Stomach (tissue), 4 donors: Measurements from ENCODE around the gene TFDP2.

Source experiments
- EP300 ChIP-seq: sonication (generic); formaldehyde crosslinking; IDR thresholded peaks from one replicate; pipeline ENCODE4 v1.6.1; 2017; ENCODE audit warnings: antibody characterized with exemption
- POLR2A ChIP-seq, 4 donors: fragments of 450-650 bp; IDR thresholded peaks; one replicate each; pipeline ENCODE4 v1.6.1; 2016; ENCODE audit warnings: antibody characterized with exemption in 4 of 4, control low read depth in 2 of 4, mild to moderate bottlenecking in 1 of 4, moderate library complexity in 1 of 4
- TF ChIP-seq, protein P1 (sequence below), 7 experiments: fragments of 450-650 bp in 4 of 7; fragments of 200-600 bp in 3 of 7; sonication (generic) in 3 of 7; IDR thresholded peaks; one replicate each; pipeline ENCODE4 v1.5.1; 2016 to 2019; ENCODE audit warnings: antibody characterized with exemption in 7 of 7, control low read depth in 2 of 7, mild to moderate bottlenecking in 1 of 7

GRCh38 chr3:141929341-141929995 is 219.9 kb downstream of the TFDP2 start:
- TF ChIP-seq POLR2A (IDR thresholded peaks at IDR 0.05) (no peak), EP300 (no peak)
- TF ChIP-seq, protein P1, sequence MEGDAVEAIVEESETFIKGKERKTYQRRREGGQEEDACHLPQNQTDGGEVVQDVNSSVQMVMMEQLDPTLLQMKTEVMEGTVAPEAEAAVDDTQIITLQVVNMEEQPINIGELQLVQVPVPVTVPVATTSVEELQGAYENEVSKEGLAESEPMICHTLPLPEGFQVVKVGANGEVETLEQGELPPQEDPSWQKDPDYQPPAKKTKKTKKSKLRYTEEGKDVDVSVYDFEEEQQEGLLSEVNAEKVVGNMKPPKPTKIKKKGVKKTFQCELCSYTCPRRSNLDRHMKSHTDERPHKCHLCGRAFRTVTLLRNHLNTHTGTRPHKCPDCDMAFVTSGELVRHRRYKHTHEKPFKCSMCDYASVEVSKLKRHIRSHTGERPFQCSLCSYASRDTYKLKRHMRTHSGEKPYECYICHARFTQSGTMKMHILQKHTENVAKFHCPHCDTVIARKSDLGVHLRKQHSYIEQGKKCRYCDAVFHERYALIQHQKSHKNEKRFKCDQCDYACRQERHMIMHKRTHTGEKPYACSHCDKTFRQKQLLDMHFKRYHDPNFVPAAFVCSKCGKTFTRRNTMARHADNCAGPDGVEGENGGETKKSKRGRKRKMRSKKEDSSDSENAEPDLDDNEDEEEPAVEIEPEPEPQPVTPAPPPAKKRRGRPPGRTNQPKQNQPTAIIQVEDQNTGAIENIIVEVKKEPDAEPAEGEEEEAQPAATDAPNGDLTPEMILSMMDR (IDR thresholded peaks at IDR 0.05), result no peak
